Measurements from ENCODE around the gene HIPK4.
"Not testable (repeated sequence)": the region's sequence is repeated elsewhere in the genome, so short reads cannot be mapped to it uniquely, and the experiment has no call there.

The HIPK4 gene

GRCh38 chr19:40341601-40342482 lies 48.1 kb downstream of the HIPK4 start:
- DNase-seq (ENCODE audit: extremely low read depth in 1 of 2, low read depth in 1 of 2): no peak

- no peak for DNase-seq (ENCODE audit: extremely low read depth in 1 of 2, low read depth in 1 of 2)
Observed at GRCh38 chr19:40339018-40339728, 50.8 kb downstream of the HIPK4 start.

- no peak for DNase-seq (ENCODE audit: extremely low read depth in 1 of 2, low read depth in 1 of 2)
Observed at GRCh38 chr19:40337594-40337993, 52.4 kb downstream of the HIPK4 start.

GRCh38 chr19:40337107-40337506 lies 52.9 kb downstream of the HIPK4 start:
- DNase-seq (ENCODE audit: extremely low read depth in 1 of 2, low read depth in 1 of 2): no peak

GRCh38 chr19:40336601-40336900 lies 53.4 kb downstream of the HIPK4 start:
- DNase-seq (ENCODE audit: extremely low read depth in 1 of 2, low read depth in 1 of 2): no peak

GRCh38 chr19:40335855-40336600 lies 54.0 kb downstream of the HIPK4 start:
- no peak for DNase-seq (ENCODE audit: extremely low read depth in 1 of 2, low read depth in 1 of 2)

- no peak for DNase-seq (ENCODE audit: extremely low read depth in 1 of 2, low read depth in 1 of 2)
Observed at GRCh38 chr19:40335101-40335500, 54.9 kb downstream of the HIPK4 start.

GRCh38 chr19:40333083-40333482 lies 56.9 kb downstream of the HIPK4 start:
- DNase-seq (ENCODE audit: extremely low read depth in 1 of 2, low read depth in 1 of 2): not testable (repeated sequence)

- no peak for DNase-seq (ENCODE audit: extremely low read depth in 1 of 2, low read depth in 1 of 2)
Observed at GRCh38 chr19:40332669-40333068, 57.3 kb downstream of the HIPK4 start.

GRCh38 chr19:40331052-40331451 lies 58.9 kb downstream of the HIPK4 start:
- no peak for DNase-seq (ENCODE audit: extremely low read depth in 1 of 2, low read depth in 1 of 2)

All from stimulated activated CD8-positive, alpha-beta memory T cell treated with anti-CD3 and anti-CD28 coated beads, Interleukin-7, amount 100 ng/mL, for 48 hours (primary cell).